Measurements from ENCODE around the gene SYT5.
A peak's percentile ranks its signal among the peaks of the same experiment; 100 is the strongest.
"Not testable (repeated sequence)": the region's sequence is repeated elsewhere in the genome, so short reads cannot be mapped to it uniquely, and the experiment has no call there.

Gene SYT5

GRCh38 chr19:55169136-55169535, 11.0 kb downstream of the SYT5 start:
- no peak overlapping the region for H3K4me3 Mint-ChIP-seq
- H3K27me3 Mint-ChIP-seq: peaks cover 98% of the 10 kb centered on the region
- no peaks in the 10 kb centered on the region for H3K9me3 Mint-ChIP-seq
- peaks cover 6% of the 10 kb centered on the region for H3K36me3 Mint-ChIP-seq
- no peak overlapping the region for H3K27ac Mint-ChIP-seq
- DNase-seq: no peak
- CTCF ChIA-PET: interaction anchor here (1.8 kb wide), 1 partner anchor 9 kb away, joined by 7 read pairs; no protein-coding TSS in a partner anchor
- H3K4me1 Mint-ChIP-seq: peaks cover 24% of the 10 kb centered on the region

- Mint-ChIP-seq H3K9me3 (no peaks in the 10 kb centered on the region), H3K36me3 (peaks cover 5% of the 10 kb centered on the region), H3K4me1 (peaks cover 11% of the 10 kb centered on the region), H3K27me3 (peaks cover 91% of the 10 kb centered on the region), H3K4me3 (peak within 1 kb of the TSS; percentile 42), H3K27ac (no peak within 1 kb of the TSS)
- CTCF ChIA-PET: interaction anchor here (1.5 kb wide), 1 partner anchor 9 kb away, joined by 5 read pairs; no protein-coding TSS in a partner anchor
- peak; percentile 74 for DNase-seq
Observed at GRCh38 chr19:55166530-55167268, 13.4 kb downstream of the SYT5 start, which contains the start of gene DNAAF3. DNAAF3 (minus strand) TSS chr19:55166613; CDS start chr19:55166413, 200 bp downstream.

DNA sequence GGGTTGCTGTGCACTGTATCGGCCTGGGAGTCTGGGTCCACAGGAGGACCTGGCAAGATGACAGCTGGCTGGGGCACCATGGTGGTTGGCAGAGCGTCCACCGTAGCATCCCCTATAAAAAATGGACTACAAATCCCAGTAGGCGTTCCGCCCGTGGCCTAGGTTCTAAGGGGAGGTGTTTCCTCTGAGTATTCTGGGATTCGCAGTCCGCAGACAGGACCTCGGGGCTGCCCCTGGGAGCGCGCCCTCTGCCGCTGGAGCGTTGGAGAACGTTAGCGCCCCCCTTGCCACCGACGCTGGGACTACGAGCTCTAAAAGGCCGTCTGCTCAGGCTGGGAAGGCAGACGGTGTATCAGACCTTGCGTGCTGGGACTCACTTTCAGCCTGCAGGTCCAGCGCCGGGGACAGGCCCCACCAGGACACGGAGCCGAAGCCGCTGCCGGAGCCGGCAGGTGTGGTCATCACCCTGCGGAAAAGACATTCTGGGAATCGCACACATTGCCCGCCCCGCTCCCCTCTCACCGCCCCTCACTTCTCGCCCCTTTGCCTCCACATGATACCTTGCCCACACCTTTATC, 14.0 kb downstream of the SYT5 start:
- CTCF ChIA-PET: interaction anchor here (1.0 to 1.5 kb wide), 2 partner anchors 10 to 25 kb away, joined by 3 to 5 read pairs; no protein-coding TSS in a partner anchor
- Mint-ChIP-seq H3K9me3 (no peaks in the 10 kb centered on the region), H3K4me3 (peak overlapping the region; percentile 42), H3K27me3 (peaks cover 91% of the 10 kb centered on the region), H3K27ac (no peak overlapping the region), H3K4me1 (peaks cover 11% of the 10 kb centered on the region), H3K36me3 (peaks cover 5% of the 10 kb centered on the region)
- DNase-seq: peak; percentile 43

DNA sequence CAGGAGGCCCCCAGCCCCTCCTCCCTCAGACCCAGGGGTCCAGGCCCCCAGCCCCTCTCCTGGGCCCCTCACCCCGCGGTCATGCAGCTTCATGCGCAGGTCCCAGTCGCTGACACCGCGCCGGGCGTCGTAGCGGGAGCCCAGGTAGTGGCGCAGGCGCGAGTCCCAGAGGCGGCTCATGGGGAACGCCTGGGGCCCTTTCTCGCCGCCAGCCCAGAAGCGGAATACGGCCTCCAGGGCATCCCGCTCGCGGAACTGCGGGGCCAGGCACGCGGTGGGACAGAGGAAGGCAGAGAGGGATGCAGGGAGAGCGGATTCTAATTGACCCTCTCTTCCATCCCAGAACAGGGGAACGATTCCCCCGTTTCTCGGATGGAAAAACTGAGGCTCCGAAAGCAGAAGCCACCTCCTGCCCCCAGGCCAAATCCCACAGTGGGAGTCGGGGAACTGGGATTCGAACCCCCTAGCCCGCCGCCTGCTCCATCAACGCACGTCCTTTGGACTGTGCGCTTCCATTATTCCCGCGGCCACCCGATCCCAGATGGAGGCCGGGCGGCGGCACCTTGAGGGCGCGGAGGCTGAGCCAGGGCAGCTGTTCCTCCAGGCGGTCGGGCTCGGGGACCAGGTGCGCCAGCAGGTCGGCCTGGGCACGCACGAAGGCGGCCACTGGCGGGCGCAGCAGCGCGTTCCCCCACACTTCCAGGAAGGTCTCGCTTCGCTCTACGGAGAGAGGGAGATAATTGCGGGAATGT, 18.3 kb downstream of the SYT5 start:
- Mint-ChIP-seq H3K27ac (no peak overlapping the region), H3K4me3 (no peak overlapping the region), H3K27me3 (peaks cover 93% of the 10 kb centered on the region), H3K4me1 (peaks cover 12% of the 10 kb centered on the region), H3K9me3 (peaks cover 2% of the 10 kb centered on the region), H3K36me3 (peaks cover 2% of the 10 kb centered on the region)
- no peak for DNase-seq
- CTCF ChIA-PET: interaction anchor here (2.7 kb wide), 1 partner anchor 281 kb away, joined by 14 read pairs; no protein-coding TSS in a partner anchor

GRCh38 chr19:55160986-55161365, 19.1 kb downstream of the SYT5 start:
- CTCF ChIA-PET: interaction anchor here (0.7 to 3.1 kb wide), 8 partner anchors 9 to 280 kb away, joined by 3 to 18 read pairs (median 10); partner anchors contain the start of gene PPP6R1
- Mint-ChIP-seq H3K4me1 (peaks cover 9% of the 10 kb centered on the region), H3K4me3 (no peak overlapping the region), H3K9me3 (peaks cover 2% of the 10 kb centered on the region), H3K36me3 (no peaks in the 10 kb centered on the region), H3K27me3 (peaks cover 93% of the 10 kb centered on the region), H3K27ac (no peak overlapping the region)
- no peak for DNase-seq

DNA sequence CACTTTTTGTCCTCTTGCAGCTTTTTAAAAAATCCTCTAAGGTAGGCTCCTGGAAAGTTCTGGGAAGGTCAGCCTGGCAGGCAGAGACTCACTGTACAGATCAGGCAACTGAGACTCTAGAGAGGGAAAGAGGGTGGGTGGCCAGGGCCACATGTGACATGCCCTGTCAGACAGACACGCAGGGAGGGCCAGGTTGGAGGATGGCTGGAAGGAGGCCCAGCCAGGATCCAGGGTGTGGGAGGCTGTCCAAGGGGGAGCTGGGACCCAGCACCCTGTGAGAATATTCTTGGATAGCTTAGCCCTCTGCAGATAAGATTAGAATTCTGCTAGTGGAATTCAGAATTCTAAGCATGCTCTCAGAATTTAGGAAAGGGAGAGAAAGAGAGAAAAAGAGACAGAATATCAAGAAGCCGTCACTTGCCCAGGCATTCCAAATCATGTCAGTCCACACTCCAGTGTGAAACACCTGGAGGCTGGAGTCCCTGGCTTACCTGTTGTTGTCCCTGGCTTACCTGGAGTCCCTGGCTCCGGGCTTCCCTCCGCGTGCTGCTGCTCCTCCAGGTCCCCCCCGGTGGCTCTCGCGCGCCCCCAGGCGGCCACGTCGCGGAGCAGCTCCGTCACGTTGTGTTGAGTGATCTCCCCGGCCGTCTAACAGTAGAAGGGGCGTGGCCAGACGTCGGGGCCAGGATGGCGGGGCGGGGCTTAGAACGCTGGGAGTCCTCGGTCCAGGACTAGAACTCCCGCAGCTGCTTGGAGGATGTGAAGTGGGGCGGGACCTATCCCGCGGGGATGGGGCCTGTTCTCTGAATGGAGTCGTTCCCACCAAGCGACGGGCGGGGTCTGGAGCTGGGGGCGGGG, 19.7 kb downstream of the SYT5 start:
- Mint-ChIP-seq H3K27me3 (peaks cover 89% of the 10 kb centered on the region), H3K36me3 (no peaks in the 10 kb centered on the region), H3K9me3 (peaks cover 2% of the 10 kb centered on the region), H3K4me1 (peaks cover 9% of the 10 kb centered on the region), H3K4me3 (no peak overlapping the region), H3K27ac (no peak overlapping the region)
- CTCF ChIA-PET: interaction anchor here (0.7 to 3.1 kb wide), 11 partner anchors 9 to 279 kb away, joined by 3 to 18 read pairs (median 4); partner anchors contain the start of gene PPP6R1
- peak; percentile 92 for DNase-seq

DNA sequence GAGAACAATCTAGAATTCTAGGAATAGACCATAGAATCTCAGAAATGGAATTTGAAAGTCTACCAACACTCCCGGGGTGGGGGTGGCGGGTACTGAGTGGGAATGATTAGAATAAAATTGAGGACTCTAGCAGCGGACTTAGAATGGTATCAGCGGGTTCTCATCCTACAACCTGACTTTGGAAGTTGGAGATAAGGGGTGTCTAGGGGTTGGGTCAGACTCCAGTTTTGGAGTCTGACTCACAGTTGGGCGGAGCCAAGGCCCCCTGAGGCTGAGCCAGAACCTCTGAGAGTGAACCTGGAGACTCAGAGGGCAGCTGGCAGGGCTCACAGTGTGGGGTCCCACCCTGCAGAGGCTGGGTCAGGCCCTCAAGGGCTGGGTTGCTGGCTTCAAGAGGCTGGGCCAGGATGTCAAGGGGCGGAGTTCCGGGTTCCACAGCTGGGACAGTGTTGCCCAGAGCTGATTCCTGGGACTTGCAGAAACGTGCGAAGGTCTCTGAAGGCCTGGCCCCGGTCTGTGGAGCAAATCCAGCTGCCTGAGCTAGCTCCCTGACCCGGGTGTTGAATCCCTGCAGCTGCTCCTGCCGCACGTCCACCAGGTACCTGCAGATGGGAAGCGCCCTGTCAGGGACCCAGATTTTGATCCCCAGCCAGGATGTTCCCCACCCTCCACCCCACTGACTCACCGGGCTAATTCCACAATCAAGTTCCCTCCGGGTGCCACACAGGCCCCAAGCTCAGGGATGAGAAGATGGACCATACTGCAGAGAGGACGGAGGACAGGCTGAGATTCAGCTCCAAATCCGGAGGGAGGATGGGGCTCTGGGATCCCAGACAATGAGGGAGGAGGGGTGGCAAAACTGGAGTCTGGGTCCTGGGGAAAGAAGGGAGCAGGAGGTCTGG, 21.0 kb downstream of the SYT5 start:
- no peak overlapping the region for H3K27ac Mint-ChIP-seq
- DNase-seq: no peak
- no peak overlapping the region for H3K4me3 Mint-ChIP-seq
- H3K9me3 Mint-ChIP-seq: peaks cover 3% of the 10 kb centered on the region
- peaks cover 77% of the 10 kb centered on the region for H3K27me3 Mint-ChIP-seq
- CTCF ChIA-PET: interaction anchor here (0.6 to 3.1 kb wide), 10 partner anchors 8 to 278 kb away, joined by 3 to 18 read pairs (median 6); no protein-coding TSS in a partner anchor
- H3K36me3 Mint-ChIP-seq: no peaks in the 10 kb centered on the region
- H3K4me1 Mint-ChIP-seq: peaks cover 15% of the 10 kb centered on the region

DNA sequence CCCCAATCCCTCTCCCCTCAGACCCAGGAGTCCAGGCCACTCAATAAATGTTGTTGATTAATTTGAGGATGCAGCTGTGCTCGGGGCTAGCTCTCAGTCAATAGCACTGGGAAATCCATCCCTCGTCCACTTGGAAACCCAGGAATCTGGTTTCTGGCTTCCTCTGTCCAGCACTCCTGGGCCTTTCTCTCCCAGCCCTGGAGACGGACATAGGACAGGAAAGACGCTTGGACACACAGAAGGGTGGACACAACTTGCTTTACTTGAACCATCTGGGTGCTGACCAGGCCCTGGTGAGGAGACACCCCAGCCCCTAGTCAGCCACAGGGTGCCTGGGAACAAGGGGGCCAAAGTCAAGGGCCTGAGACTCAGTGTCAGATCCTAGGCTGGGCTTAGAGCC, 21.7 kb downstream of the SYT5 start:
- DNase-seq: no peak
- H3K9me3 Mint-ChIP-seq: peaks cover 6% of the 10 kb centered on the region
- no peak overlapping the region for H3K27ac Mint-ChIP-seq
- CTCF ChIA-PET: interaction anchor here (2.6 to 3.1 kb wide), 3 partner anchors 11 to 18 kb away, joined by 13 to 18 read pairs (median 16); no protein-coding TSS in a partner anchor
- peaks cover 2% of the 10 kb centered on the region for H3K36me3 Mint-ChIP-seq
- peaks cover 21% of the 10 kb centered on the region for H3K4me1 Mint-ChIP-seq
- no peak overlapping the region for H3K4me3 Mint-ChIP-seq
- H3K27me3 Mint-ChIP-seq: peaks cover 75% of the 10 kb centered on the region

DNA sequence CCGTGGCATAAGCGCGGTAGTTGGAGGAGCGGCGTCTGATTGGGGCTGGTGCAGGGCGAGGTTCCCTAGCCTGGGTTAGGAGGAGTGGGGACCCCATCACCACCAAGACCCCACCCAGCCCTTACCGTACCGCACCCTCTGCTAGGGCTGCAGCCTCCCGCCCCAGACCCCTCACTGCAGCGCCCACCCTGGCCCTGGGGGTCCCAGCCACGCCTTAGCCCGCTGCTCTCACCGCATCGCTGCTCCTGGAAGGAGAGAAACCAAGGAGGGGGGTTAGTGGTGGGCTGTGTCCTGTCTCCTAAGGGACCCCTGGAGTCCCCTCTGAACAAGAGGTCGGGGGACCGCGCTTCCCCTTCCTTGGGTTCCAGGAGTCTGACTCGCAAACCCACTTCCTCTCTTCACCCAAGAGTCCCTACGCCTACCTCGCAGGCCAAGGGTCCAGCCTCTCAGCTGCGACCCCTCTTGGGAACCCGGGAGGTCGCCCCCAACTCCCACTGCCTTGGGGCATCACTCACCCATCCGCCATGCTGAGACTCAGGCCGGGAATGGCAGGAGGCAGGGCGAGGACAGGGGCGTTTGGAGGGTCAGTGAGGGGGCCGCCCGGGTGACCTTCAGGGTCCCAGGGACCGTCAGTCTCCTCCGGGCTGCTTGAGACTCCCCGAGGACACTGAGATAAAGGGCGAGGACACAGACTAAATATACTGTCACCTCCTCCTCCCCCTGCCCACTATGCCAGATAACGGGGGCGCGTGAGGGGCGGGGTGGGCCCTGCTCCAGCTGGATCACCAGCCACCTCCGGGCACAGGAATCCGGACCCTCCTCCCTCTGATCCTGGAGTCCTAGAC, 22.8 kb downstream of the SYT5 start, which contains the start of gene TNNI3:
TSS of gene TNNI3 (minus strand) at position 669 of the 845 bp plus-strand sequence. CDS start at position 526, 143 bp downstream.
- Mint-ChIP-seq H3K36me3 (peaks cover 2% of the 10 kb centered on the region), H3K4me1 (peaks cover 24% of the 10 kb centered on the region), H3K27ac (no peak within 1 kb of the TSS), H3K27me3 (peaks cover 70% of the 10 kb centered on the region), H3K9me3 (peaks cover 7% of the 10 kb centered on the region), H3K4me3 (no peak within 1 kb of the TSS)
- CTCF ChIA-PET: no interaction called here
- DNase-seq: no peak

- CTCF ChIA-PET: interaction anchor here (1.0 kb wide), 1 partner anchor 15 kb away, joined by 5 read pairs; no protein-coding TSS in a partner anchor
- peaks cover 30% of the 10 kb centered on the region for H3K4me1 Mint-ChIP-seq
- H3K4me3 Mint-ChIP-seq: no peak overlapping the region
- peaks cover 66% of the 10 kb centered on the region for H3K27me3 Mint-ChIP-seq
- DNase-seq: peak; percentile 58
- H3K9me3 Mint-ChIP-seq: peaks cover 16% of the 10 kb centered on the region
- no peak overlapping the region for H3K27ac Mint-ChIP-seq
- H3K36me3 Mint-ChIP-seq: peaks cover 2% of the 10 kb centered on the region
Observed at GRCh38 chr19:55156202-55157063, 23.7 kb downstream of the SYT5 start.

DNA sequence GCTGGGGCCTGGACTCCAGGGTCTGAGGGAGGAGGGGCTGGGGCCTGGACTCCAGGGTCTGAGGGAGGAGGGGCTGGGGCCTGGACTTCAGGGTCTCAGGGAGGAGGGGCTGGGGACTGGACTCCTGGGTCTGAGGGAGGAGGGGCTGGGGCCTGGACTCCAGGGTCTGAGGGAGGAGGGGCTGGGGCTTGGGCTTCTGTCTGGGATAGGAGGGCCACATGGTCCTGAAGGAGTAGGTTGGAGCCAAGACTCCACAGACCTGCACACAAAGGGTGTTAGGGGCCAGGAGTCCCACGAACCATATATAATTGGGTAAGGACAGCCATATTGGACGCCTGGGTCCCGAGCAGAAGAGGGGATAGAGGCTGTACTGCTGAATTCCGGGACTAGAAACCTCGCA, 24.3 kb downstream of the SYT5 start:
- Mint-ChIP-seq H3K9me3 (peaks cover 18% of the 10 kb centered on the region), H3K27me3 (peaks cover 63% of the 10 kb centered on the region), H3K4me1 (peaks cover 30% of the 10 kb centered on the region)
- H3K4me3 Mint-ChIP-seq, H3K36me3 Mint-ChIP-seq, H3K27ac Mint-ChIP-seq, DNase-seq: not testable (repeated sequence)
- CTCF ChIA-PET: interaction anchor here (1.0 kb wide), 1 partner anchor 15 kb away, joined by 5 read pairs; no protein-coding TSS in a partner anchor

All from activated naive CD4-positive, alpha-beta T cell treated with anti-CD3 and anti-CD28 coated beads, Interleukin-2, amount 10 ng/mL, durations not matched to agents 7 days and 5 days (primary cell).